Measurements from ENCODE around the gene BMPER. TPM values are rescaled to one million over a fixed set of nuclear protein-coding genes. Genes with fewer than 3 reads are reported as not detected.

Gene BMPER
- total RNA-seq, 1 donor = 11.2 TPM

DNA sequence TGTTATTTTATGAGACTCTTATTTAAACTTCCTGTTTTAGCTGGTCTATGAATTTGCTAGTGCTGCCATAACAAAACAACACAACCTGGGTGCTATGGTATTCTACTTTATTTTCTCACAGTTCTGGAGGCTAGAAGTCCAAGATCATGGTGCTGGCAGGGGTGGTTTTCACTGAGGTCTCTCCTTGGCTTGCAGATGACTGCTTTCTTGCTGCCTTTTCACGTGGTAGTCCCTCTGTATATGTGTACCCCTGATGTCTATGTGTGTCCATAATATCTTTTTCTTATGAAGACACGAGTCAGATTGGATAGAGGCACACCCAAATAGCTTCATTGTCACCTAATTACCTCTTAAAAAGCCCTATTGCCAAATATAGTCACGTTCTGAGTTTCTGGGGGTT, 270.5 kb downstream of the BMPER start:
- H3K4me3 ChIP-seq (ENCODE audit: insufficient read depth, low read length) = no peak overlapping the region
- no peaks in the 10 kb centered on the region for H4K20me1 ChIP-seq (ENCODE audit: insufficient read depth, low read length)
- no peaks in the 10 kb centered on the region for H3K79me2 ChIP-seq (ENCODE audit: insufficient read depth, low read length)
- no peak for DNase-seq (ENCODE audit: insufficient read length, low spot score, missing footprints)
- peaks cover 6% of the 10 kb centered on the region for H3K27me3 ChIP-seq (ENCODE audit: insufficient read depth, low read length)
- H3K36me3 ChIP-seq (ENCODE audit: insufficient read depth, low read length) = no peaks in the 10 kb centered on the region
- no peaks in the 10 kb centered on the region for H3K4me1 ChIP-seq (ENCODE audit: insufficient read depth, low read length)
- H3K4me2 ChIP-seq (ENCODE audit: insufficient read depth, low read length) = no peak overlapping the region
- H3K27ac ChIP-seq (ENCODE audit: low read depth, low read length) = no peak overlapping the region
- H2AFZ ChIP-seq (ENCODE audit: low read length) = no peak overlapping the region
- TF ChIP-seq CTCF (IDR thresholded peaks at IDR 0.05; ENCODE audit: extremely low read depth, low read depth, low read length) = no peak
- H3K9me3 ChIP-seq (ENCODE audit: low read depth, low read length) = no peaks in the 10 kb centered on the region

GRCh38 chr7:34177476-34177875, 272.1 kb downstream of the BMPER start:
- Histone ChIP-seq H3K4me3 (ENCODE audit: insufficient read depth, low read length) (no peak overlapping the region), H3K36me3 (ENCODE audit: insufficient read depth, low read length) (no peaks in the 10 kb centered on the region), H3K79me2 (ENCODE audit: insufficient read depth, low read length) (no peaks in the 10 kb centered on the region), H2AFZ (ENCODE audit: low read length) (no peak overlapping the region), H3K27ac (ENCODE audit: low read depth, low read length) (no peak overlapping the region), H3K4me2 (ENCODE audit: insufficient read depth, low read length) (no peak overlapping the region), H3K9me3 (ENCODE audit: low read depth, low read length) (no peaks in the 10 kb centered on the region), H3K27me3 (ENCODE audit: insufficient read depth, low read length) (peaks cover 6% of the 10 kb centered on the region), H4K20me1 (ENCODE audit: insufficient read depth, low read length) (no peaks in the 10 kb centered on the region), H3K4me1 (ENCODE audit: insufficient read depth, low read length) (no peaks in the 10 kb centered on the region)
- TF ChIP-seq CTCF (IDR thresholded peaks at IDR 0.05; ENCODE audit: extremely low read depth, low read depth, low read length) = no peak
- no peak for DNase-seq (ENCODE audit: insufficient read length, low spot score, missing footprints)

- no peak for TF ChIP-seq CTCF (IDR thresholded peaks at IDR 0.05; ENCODE audit: extremely low read depth, low read depth, low read length)
These were observed 276.1 kb downstream of the BMPER start for GRCh38 chr7:34181271-34181958.

DNA sequence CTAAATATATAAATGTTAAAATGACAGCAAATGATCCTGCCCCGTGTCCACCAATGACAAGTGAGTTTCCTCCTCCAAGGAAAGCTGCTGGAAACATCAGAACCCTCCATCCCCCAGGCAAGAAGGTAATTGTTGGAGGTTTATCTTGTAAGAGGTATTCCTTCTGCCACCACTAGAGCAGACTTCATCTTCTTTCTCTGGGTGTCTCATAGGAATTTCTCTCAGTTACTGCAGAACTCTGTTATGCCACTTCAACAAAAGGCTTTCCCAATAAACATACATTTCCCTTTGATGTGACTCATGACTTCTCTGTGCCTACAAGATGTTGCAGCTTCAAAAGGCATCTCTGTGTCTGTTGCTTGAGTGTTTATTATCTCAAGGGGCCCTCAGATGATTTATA, 279.1 kb downstream of the BMPER start:
- Histone ChIP-seq H3K4me1 (ENCODE audit: insufficient read depth, low read length) (no peaks in the 10 kb centered on the region), H3K4me3 (ENCODE audit: insufficient read depth, low read length) (no peak overlapping the region), H2AFZ (ENCODE audit: low read length) (no peak overlapping the region), H3K4me2 (ENCODE audit: insufficient read depth, low read length) (no peak overlapping the region), H3K36me3 (ENCODE audit: insufficient read depth, low read length) (no peaks in the 10 kb centered on the region), H3K27me3 (ENCODE audit: insufficient read depth, low read length) (peaks cover 2% of the 10 kb centered on the region), H4K20me1 (ENCODE audit: insufficient read depth, low read length) (no peaks in the 10 kb centered on the region), H3K27ac (ENCODE audit: low read depth, low read length) (no peak overlapping the region), H3K9me3 (ENCODE audit: low read depth, low read length) (no peaks in the 10 kb centered on the region), H3K79me2 (ENCODE audit: insufficient read depth, low read length) (no peaks in the 10 kb centered on the region)
- DNase-seq (ENCODE audit: insufficient read length, low spot score, missing footprints) = no peak
- TF ChIP-seq CTCF (IDR thresholded peaks at IDR 0.05; ENCODE audit: extremely low read depth, low read depth, low read length) = no peak

More at GRCh38 chr7:34181271-34181958, 276.1 kb downstream of the BMPER start:
- H4K20me1 ChIP-seq (ENCODE audit: insufficient read depth, low read length) = no peaks in the 10 kb centered on the region
- no peak overlapping the region for H3K27ac ChIP-seq (ENCODE audit: low read depth, low read length)
- H3K79me2 ChIP-seq (ENCODE audit: insufficient read depth, low read length) = no peaks in the 10 kb centered on the region
- H2AFZ ChIP-seq (ENCODE audit: low read length) = no peak overlapping the region
- no peaks in the 10 kb centered on the region for H3K36me3 ChIP-seq (ENCODE audit: insufficient read depth, low read length)
- no peak for DNase-seq (ENCODE audit: insufficient read length, low spot score, missing footprints)
- no peak overlapping the region for H3K4me3 ChIP-seq (ENCODE audit: insufficient read depth, low read length)
- H3K4me2 ChIP-seq (ENCODE audit: insufficient read depth, low read length) = no peak overlapping the region
- H3K9me3 ChIP-seq (ENCODE audit: low read depth, low read length) = no peaks in the 10 kb centered on the region
- H3K27me3 ChIP-seq (ENCODE audit: insufficient read depth, low read length) = peaks cover 6% of the 10 kb centered on the region
- H3K4me1 ChIP-seq (ENCODE audit: insufficient read depth, low read length) = no peaks in the 10 kb centered on the region

Data from osteoblast (primary cell).